Measurements from ENCODE around the gene SERPINB6.
"Not testable (repeated sequence)": the region's sequence is repeated elsewhere in the genome, so short reads cannot be mapped to it uniquely, and the experiment has no call there.

Gene SERPINB6

DNA sequence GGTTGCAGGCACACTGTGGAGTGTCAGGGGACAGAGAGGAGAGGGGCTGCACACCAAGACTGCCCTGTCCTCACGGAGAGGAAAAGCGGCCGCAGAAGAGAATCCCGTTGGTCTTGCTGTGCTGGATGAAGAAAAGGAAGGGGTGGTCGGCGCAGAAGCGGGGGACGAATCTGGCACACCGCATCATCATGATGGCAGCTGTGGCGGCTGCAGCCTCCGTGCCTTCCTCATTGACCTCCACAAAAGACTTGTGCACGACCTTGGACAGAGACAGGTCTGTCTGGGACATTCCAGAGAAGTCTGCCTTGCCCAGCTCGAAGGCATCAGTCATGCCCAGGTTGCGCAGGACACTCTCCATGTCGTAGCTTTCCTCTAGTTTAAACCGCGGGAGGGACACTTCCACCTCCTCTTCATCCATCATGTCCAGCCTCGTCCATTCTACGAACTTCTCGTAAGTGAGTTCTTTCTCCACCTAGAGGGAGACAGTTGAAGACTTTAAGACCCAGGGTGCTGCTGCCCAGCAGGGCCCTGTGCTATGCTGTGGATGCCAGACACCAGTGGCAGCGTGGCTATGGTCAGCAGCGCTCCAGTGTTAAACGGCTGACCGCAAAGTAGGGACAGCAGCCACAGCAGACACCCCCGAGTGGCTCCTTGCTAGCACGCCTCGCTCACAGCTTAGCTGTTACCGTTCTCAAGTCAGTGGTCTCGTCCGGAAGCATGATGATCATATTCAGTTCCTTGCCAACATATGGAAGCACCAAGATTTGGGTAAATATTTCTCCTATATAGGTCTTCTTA is 22.9 kb downstream of the SERPINB6 start:
- no peak overlapping the region for H3K4me3 ChIP-seq (ENCODE audit: low read length)
- TF ChIP-seq ZNF274 (IDR thresholded peaks at IDR 0.05; ENCODE audit: low read depth, low read length): no peak

DNA sequence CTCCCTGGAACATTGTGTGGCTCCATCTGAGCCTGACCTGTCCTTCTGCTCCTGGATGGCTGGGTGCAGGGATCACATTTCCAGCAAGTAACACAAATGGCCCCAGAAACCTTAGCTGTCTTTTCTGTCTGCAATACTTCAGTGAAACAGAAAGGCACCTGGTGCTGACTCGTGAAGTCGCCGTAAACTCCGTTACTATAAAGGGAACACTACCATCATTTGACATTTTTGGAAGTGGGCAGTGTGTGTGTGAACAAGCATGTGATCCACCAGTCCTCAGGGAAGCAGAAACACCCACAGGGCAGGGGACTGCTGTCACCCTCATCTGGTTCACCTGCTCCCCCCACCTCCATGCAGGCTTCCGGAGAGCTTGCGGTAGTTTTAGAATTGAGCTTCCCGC is 23.9 kb downstream of the SERPINB6 start:
- no peak for TF ChIP-seq ZNF274 (IDR thresholded peaks at IDR 0.05; ENCODE audit: low read depth, low read length)
- no peak overlapping the region for H3K4me3 ChIP-seq (ENCODE audit: low read length)

DNA sequence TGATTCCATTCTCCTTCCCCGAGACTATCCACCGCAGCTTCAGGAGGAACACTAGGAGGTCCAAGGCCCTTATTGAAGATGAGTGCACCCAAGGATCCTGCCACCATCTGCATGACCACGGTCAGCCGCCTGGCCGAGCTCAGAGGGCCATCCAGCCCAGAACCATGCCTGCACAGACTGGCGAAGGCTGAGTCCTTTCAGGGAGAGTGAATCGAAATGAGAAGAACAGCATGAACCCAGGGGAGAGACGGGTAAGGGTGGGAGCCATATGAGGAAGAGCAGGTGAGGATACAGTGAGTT is 26.3 kb downstream of the SERPINB6 start:
- TF ChIP-seq ZNF274 (IDR thresholded peaks at IDR 0.05; ENCODE audit: low read depth, low read length): no peak
- H3K4me3 ChIP-seq (ENCODE audit: low read length): no peak overlapping the region

DNA sequence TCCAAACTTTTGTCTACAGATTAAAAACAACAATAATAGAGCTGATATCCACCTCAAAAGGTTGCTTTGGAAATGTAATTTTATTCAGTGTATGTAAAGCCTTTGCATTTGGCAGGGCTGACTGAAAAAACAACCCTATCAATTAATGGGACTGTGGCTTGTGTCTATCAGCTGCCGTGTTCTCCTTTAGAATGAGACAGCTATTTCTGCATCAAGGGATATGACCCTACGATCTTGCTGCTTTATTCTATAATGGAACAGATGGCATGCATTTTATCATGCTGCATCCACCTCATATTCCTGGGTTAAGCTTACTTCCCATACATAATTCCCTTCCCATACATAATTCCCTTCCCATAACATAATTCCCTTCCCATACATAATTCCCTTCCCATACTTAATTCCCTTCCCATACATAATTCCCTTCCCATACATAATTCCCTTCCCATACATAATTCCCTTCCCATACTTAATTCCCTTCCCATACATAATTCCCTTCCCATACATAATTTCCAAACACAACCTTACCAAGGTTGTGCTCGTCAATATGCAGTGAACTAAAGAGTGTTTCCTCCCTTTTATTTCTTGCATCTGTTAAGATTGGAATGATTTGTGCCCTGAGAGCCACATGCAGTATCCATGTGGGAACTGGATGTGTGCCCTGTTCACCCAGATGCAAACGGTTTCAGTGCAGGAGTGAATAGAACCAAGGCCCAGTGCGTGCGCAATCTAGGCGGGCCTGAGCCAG is 26.8 kb downstream of the SERPINB6 start:
- no peak for TF ChIP-seq ZNF274 (IDR thresholded peaks at IDR 0.05; ENCODE audit: low read depth, low read length)
- no peak overlapping the region for H3K4me3 ChIP-seq (ENCODE audit: low read length)

DNA sequence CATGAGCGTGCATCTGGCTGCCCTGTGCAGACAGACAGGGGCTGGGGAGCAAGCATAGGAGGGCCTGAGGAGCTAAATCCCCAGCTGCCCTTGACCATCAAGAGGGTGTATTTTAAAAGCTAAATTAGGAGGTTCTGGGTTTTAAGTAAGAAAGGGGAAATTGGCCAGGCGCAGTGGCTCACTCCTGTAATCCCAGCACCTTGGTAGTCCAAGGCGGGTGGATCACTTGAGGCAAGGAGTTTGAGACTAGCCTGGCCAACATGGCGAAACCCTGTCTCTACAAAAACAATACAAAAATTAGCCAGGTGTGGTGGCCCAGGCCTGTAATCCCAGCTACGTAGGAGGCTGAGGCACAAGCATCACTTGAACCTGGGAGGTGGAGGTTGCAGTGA is 27.8 kb downstream of the SERPINB6 start:
- TF ChIP-seq ZNF274 (IDR thresholded peaks at IDR 0.05; ENCODE audit: low read depth, low read length): no peak
- no peak overlapping the region for H3K4me3 ChIP-seq (ENCODE audit: low read length)

DNA sequence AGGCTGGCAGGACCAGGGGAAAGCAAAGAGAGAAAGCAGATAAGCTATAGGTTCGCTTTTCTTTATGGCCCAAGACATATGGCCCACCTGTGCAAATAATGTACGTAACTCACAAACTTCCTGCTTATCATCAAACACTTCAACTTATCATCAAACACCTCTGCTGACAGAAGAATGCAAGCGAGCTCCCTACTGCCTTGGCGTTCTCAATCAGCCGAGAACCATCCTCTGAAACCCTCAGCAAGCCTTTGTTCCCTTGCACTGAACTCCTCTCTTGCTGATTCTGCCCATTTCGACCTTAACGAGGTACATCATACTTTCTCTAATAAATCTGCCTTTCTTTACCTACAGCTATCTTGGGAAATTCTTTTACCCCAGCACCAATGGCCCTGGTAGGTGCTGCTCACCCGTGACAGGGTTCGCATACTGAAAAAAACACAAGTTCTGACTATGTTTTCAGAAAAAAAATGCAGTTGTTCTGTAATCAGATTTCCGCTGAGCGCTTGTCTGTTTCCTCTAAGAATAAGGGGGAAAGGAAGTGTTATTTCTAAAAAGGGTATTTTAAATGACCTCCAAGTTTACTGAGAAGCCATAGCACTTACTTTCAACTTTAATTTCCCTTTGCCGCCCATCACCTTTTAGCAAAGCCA is 28.3 kb downstream of the SERPINB6 start:
- peak overlapping the region; percentile 11; the same call in 1 of the 2 replicates for H3K4me3 ChIP-seq (ENCODE audit: low read length)
- TF ChIP-seq ZNF274 (IDR thresholded peaks at IDR 0.05; ENCODE audit: low read depth, low read length): no peak

DNA sequence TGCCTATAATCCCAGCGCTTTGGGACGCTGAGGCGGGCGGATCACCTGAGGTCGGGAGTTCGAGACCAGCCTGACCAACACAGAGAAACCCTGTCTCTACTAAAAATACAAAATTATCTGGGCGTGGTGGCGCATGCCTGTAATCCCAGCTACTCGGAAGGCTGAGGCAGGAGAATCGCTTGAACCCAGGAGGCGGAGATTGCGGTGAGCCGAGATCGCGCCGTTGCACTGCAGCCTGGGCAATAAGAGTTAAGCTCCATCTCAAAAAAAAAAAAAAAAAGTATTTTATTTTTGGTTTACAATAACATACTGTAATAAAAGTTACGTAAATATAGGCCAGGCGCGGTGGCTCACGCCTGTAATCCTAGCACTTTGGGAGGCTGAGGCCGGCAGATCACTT is 29.3 kb downstream of the SERPINB6 start:
- H3K4me3 ChIP-seq (ENCODE audit: low read length): not testable (repeated sequence)

DNA sequence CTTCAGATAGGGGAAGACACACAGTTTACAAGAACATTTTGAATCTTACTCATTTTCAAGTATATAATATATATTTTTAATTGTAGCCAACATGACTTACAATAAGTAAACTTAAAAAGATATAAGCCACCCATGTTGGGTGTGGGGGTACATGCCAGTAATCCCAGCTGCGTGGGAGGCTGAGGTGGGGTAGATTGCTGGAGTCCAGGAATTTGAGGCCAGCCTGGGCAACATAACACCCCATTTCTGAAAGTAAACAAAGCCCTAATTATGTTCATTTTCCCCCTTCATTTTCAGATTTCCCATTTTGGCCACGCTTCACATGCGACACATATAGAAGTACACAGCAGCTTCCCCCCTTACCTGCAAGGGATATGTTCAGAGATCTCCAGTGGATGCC is 30.5 kb downstream of the SERPINB6 start:
- no peak for TF ChIP-seq ZNF274 (IDR thresholded peaks at IDR 0.05; ENCODE audit: low read depth, low read length)

DNA sequence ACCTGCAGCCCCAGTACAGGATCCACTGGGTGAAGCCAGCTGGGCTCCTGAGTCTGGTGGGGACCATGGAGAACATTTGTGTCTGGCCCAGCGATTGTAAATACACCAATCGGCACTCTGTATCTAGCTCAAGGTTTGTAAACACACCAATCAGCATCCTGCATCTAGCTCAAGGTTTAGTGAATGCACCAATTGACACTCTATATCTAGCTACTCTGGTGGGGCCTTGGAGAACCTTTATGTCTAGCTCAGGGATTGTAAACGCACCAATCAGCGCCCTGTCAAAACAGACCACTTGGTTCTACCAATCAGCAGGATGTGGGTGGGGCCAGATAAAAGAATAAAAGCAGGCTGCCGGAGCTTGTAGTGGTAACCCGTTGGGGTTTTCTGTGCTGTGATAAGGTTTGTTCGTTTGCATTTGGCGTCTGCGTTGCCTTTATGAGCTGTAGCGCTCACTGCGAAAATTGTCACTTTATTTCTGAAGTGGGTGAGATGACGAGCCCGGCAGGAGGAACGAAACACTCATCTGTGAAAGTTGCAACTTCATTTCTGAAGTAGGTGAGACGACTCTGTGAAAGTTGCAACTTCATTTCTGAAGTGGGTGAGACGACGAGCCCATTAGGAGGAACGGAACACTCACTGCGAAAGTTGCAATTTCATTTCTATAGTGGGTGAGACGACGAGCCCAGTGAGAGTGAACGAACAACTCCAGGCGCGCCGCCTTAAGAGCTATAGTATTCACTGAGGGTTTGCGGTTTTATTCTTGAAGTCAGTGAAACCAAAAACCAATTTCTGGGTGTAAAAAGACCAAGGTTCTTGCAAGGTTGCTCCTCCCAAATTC is 31.1 kb downstream of the SERPINB6 start:
- H3K4me3 ChIP-seq (ENCODE audit: low read length): no peak overlapping the region; the same call in 1 of the 2 replicates
- TF ChIP-seq ZNF274 (IDR thresholded peaks at IDR 0.05; ENCODE audit: low read depth, low read length): no peak

More for the DNA sequence above, 30.5 kb downstream of the SERPINB6 start:
- no peak overlapping the region for H3K4me3 ChIP-seq (ENCODE audit: low read length)

DNA sequence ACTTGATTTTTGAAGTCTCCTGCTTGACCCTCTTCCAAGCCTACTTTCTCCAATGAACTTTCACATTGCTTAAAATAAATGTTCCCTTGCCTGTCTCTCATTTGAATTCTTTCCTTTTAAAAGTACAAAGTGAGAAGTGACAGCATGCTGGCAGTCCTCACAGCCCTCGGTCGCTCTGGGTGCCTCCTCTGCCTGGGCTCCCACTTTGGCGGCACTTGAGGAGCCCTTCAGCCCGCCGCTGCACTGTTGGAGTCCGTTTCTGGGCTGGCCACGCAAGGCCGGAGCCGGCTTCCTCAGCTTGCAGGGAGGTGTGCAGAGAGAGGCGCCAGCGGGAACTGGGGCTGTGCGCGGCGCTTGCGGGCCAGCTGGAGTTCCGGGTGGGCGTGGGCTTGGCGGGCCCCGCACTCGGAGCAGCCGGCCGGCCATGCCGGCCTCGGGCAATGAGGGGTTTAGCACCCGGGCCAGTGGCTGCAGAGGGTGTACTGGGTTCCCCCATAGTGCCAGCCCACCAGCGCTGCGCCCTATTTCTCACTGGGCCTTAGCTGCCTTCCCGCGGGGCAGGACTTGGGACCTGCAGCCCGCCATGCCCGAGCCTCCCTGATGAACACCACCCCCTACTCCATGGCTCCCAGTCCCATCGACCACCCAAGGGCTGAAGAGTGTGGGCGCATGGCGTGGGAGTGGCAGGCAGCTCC is 31.9 kb downstream of the SERPINB6 start:
- no peak for TF ChIP-seq ZNF274 (IDR thresholded peaks at IDR 0.05; ENCODE audit: low read depth, low read length)
- H3K4me3 ChIP-seq (ENCODE audit: low read length): no peak overlapping the region

DNA sequence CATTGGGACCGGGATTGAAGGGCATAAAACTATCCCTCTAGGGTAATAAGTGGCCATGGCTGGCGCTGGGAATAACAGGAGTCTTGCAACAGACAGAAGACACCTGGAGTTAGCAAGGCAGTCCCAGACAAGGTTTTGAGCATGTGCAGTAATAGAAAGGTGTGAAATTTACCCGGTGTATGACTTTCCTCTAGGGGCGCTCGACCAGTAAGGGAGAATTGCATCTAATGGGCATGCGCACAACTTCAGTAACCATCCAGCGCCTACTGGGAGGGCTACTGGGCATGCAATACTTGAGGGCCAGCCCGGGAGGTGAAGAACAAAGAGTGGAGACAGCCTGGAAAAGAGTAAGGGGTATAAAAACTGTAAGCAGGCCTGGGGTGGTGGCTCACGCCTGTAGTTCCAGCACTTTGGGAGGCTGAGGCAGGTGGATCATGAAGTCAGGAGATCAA is 32.7 kb downstream of the SERPINB6 start:
- no peak for TF ChIP-seq ZNF274 (IDR thresholded peaks at IDR 0.05; ENCODE audit: low read depth, low read length)
- no peak overlapping the region for H3K4me3 ChIP-seq (ENCODE audit: low read length)

DNA sequence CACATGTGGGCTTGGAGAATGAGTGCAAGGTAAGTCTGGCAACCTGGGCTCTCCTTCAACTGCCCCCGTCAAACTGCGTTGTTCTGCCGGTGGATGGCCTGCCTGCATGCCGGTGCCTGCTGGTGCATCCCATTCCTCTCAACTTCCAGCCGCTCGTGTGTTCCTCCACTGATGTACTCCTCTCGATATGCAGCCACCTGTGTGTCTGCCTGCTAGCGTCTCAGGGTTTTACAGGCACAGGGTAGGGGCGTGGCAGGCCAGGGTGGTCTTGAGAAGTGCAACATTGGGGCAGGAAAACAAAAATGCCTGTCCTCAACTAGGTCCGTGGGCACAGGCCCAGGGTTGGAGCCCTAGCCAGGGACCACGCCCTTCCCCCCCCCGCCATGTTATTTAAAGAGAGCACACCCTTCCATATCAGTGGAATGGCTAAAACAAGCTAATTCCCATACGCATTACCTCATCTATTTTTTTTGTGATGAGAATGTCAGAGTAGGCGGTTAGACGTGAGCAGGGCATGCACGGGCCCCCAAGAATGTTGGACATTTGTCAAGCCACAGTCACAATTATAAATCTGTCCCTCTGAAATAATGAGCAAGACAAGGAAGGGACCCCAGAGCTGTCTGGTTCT is 33.2 kb downstream of the SERPINB6 start:
- TF ChIP-seq ZNF274 (IDR thresholded peaks at IDR 0.05; ENCODE audit: low read depth, low read length): no peak
- no peak overlapping the region for H3K4me3 ChIP-seq (ENCODE audit: low read length)

DNA sequence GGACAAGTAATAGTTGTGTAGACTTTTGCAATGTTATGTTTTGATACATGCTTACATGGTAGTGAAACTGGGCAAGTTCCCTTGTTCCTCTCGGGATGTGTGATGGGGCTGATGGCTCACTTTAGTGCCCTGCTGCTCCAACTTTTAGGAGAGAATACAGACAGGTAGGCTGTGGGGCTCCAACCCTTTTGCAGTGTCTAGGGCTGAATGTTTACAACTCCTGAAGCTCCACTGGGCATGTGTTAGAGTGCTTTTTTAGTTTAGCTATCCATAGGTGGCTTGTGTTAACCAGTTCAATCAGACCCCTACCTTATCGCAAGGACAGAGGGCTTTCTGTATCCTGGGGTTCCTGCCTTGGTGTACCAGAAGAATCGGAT is 33.8 kb downstream of the SERPINB6 start:
- TF ChIP-seq ZNF274 (IDR thresholded peaks at IDR 0.05; ENCODE audit: low read depth, low read length): no peak
- no peak overlapping the region for H3K4me3 ChIP-seq (ENCODE audit: low read length)

All from GM08714 (cell line).